HG03175 (cell line): Measurements from ENCODE around the gene BICD1.
A peak's percentile ranks its signal among the peaks of the same experiment; 100 is the strongest.

Source experiments
- ATAC-seq: cut with Tn5 transposase; IDR thresholded peaks from one replicate; pipeline ENCODE4 v1.9.1; 2021; ENCODE audit warnings: mild to moderate bottlenecking, moderate library complexity; ENCODE audit not compliant: unreplicated experiment

The BICD1 gene

GRCh38 chr12:32312049-32312670 lies 205.5 kb downstream of the BICD1 start:
- ATAC-seq = no peak

GRCh38 chr12:32322354-32322753 lies 215.7 kb downstream of the BICD1 start:
- ATAC-seq = no peak

GRCh38 chr12:32331133-32331532 lies 224.5 kb downstream of the BICD1 start:
- no peak for ATAC-seq

GRCh38 chr12:32332446-32332845 lies 225.8 kb downstream of the BICD1 start:
- ATAC-seq = no peak

- ATAC-seq = no peak
Measured at GRCh38 chr12:32334371-32334777, 227.7 kb downstream of the BICD1 start.

GRCh38 chr12:32336261-32336660 lies 229.6 kb downstream of the BICD1 start:
- no peak for ATAC-seq

GRCh38 chr12:32343496-32343895 lies 236.8 kb downstream of the BICD1 start:
- ATAC-seq = no peak

GRCh38 chr12:32344047-32344446 lies 237.4 kb downstream of the BICD1 start:
- ATAC-seq = no peak

- ATAC-seq = no peak
Measured at GRCh38 chr12:32353540-32353939, 246.9 kb downstream of the BICD1 start.

- ATAC-seq = no peak
Measured at GRCh38 chr12:32357601-32358249, 251.1 kb downstream of the BICD1 start.

GRCh38 chr12:32360956-32361355 lies 254.3 kb downstream of the BICD1 start:
- no peak for ATAC-seq

- no peak for ATAC-seq
Measured at GRCh38 chr12:32362892-32363291, 256.2 kb downstream of the BICD1 start.

GRCh38 chr12:32365473-32366064 lies 258.9 kb downstream of the BICD1 start:
- ATAC-seq = no peak

GRCh38 chr12:32366714-32367113 lies 260.1 kb downstream of the BICD1 start:
- no peak for ATAC-seq

- no peak for ATAC-seq
Measured at GRCh38 chr12:32367381-32367780, 260.7 kb downstream of the BICD1 start.

GRCh38 chr12:32369202-32369601 lies 262.6 kb downstream of the BICD1 start:
- ATAC-seq = no peak

GRCh38 chr12:32377344-32378055 lies 270.9 kb downstream of the BICD1 start:
- ATAC-seq = no peak

- no peak for ATAC-seq
Measured at GRCh38 chr12:32379213-32379612, 272.6 kb downstream of the BICD1 start.

GRCh38 chr12:32379667-32380066 lies 273.0 kb downstream of the BICD1 start:
- ATAC-seq = no peak

GRCh38 chr12:32382226-32382625 lies 275.6 kb downstream of the BICD1 start:
- no peak for ATAC-seq

- ATAC-seq = peak; percentile 57
Measured at GRCh38 chr12:32390572-32391219, 284.0 kb downstream of the BICD1 start.
